Cardiac muscle cell (in vitro differentiated cells and primary cell): ENCODE results near the gene ZNRF3. TPM values are rescaled to one million over a fixed set of nuclear protein-coding genes. Genes with fewer than 3 reads are reported as not detected.

ENCODE experiments used
- DNase-seq, 2 donors: peaks; one replicate each; pipeline versions ENCODE4 v3.0.0 to v3.0.0-alpha.2; 2010 to 2017; ENCODE audit warnings: low read depth in 1 of 2, low spot score in 1 of 2
- H3K27ac ChIP-seq: fragments of 200-600 bp; sonication (generic); 2 replicates; pipeline ENCODE4 v1.5.1; 2016
- H3K27me3 ChIP-seq: fragments of 200-600 bp; sonication (generic); 2 replicates; pipeline ENCODE4 v1.6.0; 2016; ENCODE audit warnings: control low read depth
- H3K36me3 ChIP-seq: fragments of 200-600 bp; sonication (generic); 2 replicates; pipeline ENCODE4 v1.5.1; 2016; ENCODE audit warnings: control low read depth
- H3K4me1 ChIP-seq: fragments of 200-600 bp; sonication (generic); 2 replicates; pipeline ENCODE4 v1.8.1; 2017; ENCODE audit warnings: low read depth, mild to moderate bottlenecking, mixed run types
- H3K4me3 ChIP-seq: fragments of 200-600 bp; sonication (generic); 2 replicates; pipeline ENCODE4 v1.5.1; 2016; ENCODE audit warnings: mild to moderate bottlenecking
- H3K9me3 ChIP-seq: fragments of 200-600 bp; sonication (generic); 2 replicates; pipeline ENCODE4 v1.5.1; 2017; ENCODE audit warnings: low read depth, mild to moderate bottlenecking, control low read depth
- polyA plus RNA-seq: library from polyadenylated mRNA; unstranded; fragments of >200 nt; fragmentation: Nextera tagmentation; extraction: Ambion mirVana; gene quantifications from 2 replicates; pipeline ENCODE4 v1.2.1, GENCODE V29; 2016
- total RNA-seq: library from RNA; depleted of rRNA; stranded (reverse); fragments of >200 nt; gene quantifications from 2 replicates; pipeline ENCODE4 v1.2.3, GENCODE V29; 2016
- TF ChIP-seq, protein P1 (sequence below): IDR thresholded peaks from 2 replicates; pipeline ENCODE4 v1.5.1; 2012; ENCODE audit warnings: low read depth, mild to moderate bottlenecking, low read length

Gene ZNRF3
- total and polyA plus RNA-seq, 2 experiments from 2014 or later = 23.8 to 40.4 TPM

DNA sequence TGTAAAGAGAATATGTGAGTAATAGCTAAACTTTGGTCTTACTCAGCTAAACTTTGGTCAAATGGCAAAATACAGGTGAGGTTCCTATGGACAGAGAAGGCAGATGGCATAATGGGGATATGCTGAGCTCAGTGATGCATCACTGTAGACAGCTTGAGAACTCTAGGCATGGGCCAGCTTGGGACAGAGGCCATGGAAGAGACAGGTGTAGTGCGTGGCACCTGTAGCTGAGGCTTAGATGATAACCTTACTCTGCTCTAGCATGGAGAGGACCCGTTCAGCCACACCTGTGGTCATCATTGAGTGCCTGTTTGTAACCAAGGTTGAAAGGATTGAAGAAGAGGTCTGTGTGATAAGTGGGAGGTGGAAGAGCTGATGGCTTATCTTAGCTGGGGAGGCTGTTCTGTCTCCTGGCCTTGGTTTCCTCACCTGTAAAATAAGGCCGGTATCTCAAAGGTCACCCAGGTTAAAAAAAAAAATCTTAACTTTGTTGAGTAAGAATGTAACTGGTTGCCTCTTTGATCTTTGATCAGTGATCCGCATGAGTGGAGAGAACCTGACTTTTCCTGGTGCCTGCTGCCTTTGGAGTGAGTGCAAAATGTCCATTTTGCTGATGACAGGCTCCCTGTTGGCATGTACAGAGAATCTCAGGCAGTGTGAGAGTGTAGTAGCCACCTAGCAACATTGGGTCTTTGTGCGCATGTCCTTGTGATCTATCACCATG lies 48.6 kb downstream of the ZNRF3 start:
- H3K27ac ChIP-seq = no peak overlapping the region
- TF ChIP-seq, protein P1, sequence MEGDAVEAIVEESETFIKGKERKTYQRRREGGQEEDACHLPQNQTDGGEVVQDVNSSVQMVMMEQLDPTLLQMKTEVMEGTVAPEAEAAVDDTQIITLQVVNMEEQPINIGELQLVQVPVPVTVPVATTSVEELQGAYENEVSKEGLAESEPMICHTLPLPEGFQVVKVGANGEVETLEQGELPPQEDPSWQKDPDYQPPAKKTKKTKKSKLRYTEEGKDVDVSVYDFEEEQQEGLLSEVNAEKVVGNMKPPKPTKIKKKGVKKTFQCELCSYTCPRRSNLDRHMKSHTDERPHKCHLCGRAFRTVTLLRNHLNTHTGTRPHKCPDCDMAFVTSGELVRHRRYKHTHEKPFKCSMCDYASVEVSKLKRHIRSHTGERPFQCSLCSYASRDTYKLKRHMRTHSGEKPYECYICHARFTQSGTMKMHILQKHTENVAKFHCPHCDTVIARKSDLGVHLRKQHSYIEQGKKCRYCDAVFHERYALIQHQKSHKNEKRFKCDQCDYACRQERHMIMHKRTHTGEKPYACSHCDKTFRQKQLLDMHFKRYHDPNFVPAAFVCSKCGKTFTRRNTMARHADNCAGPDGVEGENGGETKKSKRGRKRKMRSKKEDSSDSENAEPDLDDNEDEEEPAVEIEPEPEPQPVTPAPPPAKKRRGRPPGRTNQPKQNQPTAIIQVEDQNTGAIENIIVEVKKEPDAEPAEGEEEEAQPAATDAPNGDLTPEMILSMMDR = no peak
- H3K27me3 ChIP-seq = no peaks in the 10 kb centered on the region
- no peak overlapping the region for H3K4me3 ChIP-seq
- no peaks in the 10 kb centered on the region for H3K36me3 ChIP-seq
- no peak for DNase-seq
- H3K4me1 ChIP-seq = peaks cover 53% of the 10 kb centered on the region
- H3K9me3 ChIP-seq = no peaks in the 10 kb centered on the region

DNA sequence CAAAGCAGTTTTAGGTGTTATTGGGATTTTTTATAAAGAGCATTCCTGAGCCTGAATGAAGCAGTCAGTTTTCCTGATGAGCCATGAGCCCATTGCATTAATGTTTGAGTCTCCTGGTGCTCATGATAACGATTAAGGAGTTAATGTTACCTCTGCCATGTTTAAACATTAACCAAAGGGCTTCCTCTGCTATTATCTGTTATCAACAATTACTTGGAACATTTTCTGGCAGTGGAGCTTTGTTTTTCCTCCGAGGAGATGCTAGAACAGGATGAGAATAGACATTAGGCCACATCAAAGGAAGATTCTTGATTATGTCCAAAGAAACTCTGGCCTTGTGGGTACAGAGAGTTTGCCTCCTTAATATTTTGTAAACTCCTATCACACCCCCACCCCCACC lies 49.9 kb downstream of the ZNRF3 start:
- Histone ChIP-seq H3K27me3 (no peaks in the 10 kb centered on the region), H3K4me1 (peaks cover 56% of the 10 kb centered on the region), H3K36me3 (no peaks in the 10 kb centered on the region), H3K27ac (no peak overlapping the region), H3K4me3 (no peak overlapping the region), H3K9me3 (no peaks in the 10 kb centered on the region)
- TF ChIP-seq, protein P1 = no peak
- DNase-seq = no peak

DNA sequence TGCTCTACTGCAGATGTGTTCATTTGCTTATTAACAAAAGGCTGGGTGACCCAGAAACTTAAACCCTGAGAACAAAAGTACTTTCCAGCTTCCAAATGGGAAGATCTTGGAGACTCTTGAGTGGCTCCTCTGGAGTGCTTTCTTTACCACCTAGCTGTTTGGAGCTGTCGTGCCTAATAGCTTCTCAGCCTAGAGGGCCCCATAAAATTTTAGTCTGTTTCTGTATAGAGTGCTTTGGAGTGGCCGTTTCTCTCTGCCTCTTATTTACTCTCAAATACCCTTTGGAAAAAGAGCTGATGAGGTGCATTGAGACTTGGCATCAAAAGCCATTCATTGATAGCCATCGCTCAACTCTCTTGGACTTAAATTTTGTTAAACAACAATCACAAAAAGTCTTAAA lies 50.7 kb downstream of the ZNRF3 start:
- no peaks in the 10 kb centered on the region for H3K9me3 ChIP-seq
- no peak for DNase-seq
- H3K4me1 ChIP-seq = peaks cover 57% of the 10 kb centered on the region
- no peak overlapping the region for H3K4me3 ChIP-seq
- H3K36me3 ChIP-seq = no peaks in the 10 kb centered on the region
- H3K27ac ChIP-seq = no peak overlapping the region
- TF ChIP-seq, protein P1 = no peak
- H3K27me3 ChIP-seq = no peaks in the 10 kb centered on the region

DNA sequence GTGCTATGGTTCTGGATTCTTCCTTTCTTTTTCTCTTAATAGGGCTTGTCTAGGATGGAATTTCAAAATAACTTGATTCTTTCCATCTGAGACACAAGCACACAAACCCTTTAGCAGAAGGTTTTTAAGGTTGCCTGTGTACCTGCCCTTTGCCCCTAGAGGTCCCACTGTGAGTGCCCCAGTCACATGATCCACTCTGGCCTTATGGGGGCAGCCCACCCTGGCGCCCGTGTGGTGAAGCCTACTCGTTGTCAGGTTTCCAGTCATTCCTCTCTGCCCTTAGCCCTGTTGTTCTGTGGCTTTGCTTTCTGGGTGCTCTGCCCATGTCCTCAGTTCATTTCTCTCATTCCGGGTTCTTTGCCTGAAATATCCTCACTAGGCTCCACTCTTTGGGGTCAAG lies 51.8 kb downstream of the ZNRF3 start:
- Histone ChIP-seq H3K36me3 (no peaks in the 10 kb centered on the region), H3K27me3 (no peaks in the 10 kb centered on the region), H3K4me1 (peaks cover 53% of the 10 kb centered on the region), H3K27ac (peak overlapping the region; percentile 13), H3K4me3 (no peak overlapping the region), H3K9me3 (no peaks in the 10 kb centered on the region)
- no peak for DNase-seq
- TF ChIP-seq, protein P1 = no peak

DNA sequence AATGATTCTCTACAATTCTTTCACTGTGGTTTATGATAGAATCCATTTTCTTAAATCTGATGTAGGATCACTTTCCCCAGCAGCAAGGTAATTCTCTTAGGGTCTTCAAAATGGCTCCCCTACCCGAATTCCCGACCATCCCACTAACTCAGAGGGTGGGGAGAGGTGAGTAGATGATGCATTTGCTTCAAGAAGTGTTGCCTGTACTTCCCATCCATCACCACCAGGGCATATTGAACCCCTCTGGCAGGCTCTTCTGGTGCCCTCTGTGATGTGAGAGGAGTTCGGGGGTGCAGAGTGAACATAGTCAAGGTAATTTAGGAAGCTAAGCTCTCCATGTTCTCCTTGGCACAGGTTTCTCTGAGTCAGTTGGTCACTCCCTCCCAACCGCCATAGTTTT lies 52.3 kb downstream of the ZNRF3 start:
- Histone ChIP-seq H3K27me3 (no peaks in the 10 kb centered on the region), H3K4me1 (peaks cover 53% of the 10 kb centered on the region), H3K36me3 (no peaks in the 10 kb centered on the region), H3K4me3 (no peak overlapping the region), H3K9me3 (no peaks in the 10 kb centered on the region), H3K27ac (peak overlapping the region; percentile 13)
- DNase-seq = no peak
- TF ChIP-seq, protein P1 = peak; percentile 27
